ENCODE data around the gene FAM240B. TPM values are rescaled to one million over a fixed set of nuclear protein-coding genes. Genes with fewer than 3 reads are reported as not detected.

The FAM240B gene
- total and polyA plus RNA-seq, 12 donors: not detected

DNA sequence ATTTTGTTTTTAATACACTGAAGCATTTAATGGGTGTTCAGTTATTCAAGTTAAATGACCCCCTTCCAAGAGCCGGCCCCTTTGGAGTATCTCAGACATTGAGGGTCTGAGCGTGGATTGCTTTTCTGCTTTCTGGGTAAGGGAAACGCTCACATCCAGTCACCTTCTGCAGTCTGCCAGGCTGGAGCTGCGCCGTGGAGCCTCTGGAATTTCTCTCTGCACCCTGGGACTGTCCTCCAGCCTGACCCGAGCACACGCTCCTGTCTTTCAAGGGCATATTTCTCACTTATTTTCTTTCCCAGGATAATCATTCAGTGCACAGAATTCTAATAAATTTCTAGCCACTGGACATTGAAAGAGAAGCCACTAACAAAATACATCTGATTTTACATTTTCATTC is 13.4 kb downstream of the FAM240B start:
- Histone ChIP-seq H3K27ac (no peak overlapping the region), H3K36me3 (replicated peaks in 1 of 2) (no peaks in the 10 kb centered on the region), H3K27me3 (no peaks in the 10 kb centered on the region), H3K4me3 (no peak overlapping the region), H3K4me1 (replicated peaks in 1 of 2) (no peaks in the 10 kb centered on the region), H3K9me3 (replicated peaks in 1 of 3) (no peaks in the 10 kb centered on the region)
- intact Hi-C loops (cut with DNase I): no loop called here
- no peak for TF ChIP-seq POLR2A (IDR thresholded peaks at IDR 0.05)
- TF ChIP-seq, protein P1, sequence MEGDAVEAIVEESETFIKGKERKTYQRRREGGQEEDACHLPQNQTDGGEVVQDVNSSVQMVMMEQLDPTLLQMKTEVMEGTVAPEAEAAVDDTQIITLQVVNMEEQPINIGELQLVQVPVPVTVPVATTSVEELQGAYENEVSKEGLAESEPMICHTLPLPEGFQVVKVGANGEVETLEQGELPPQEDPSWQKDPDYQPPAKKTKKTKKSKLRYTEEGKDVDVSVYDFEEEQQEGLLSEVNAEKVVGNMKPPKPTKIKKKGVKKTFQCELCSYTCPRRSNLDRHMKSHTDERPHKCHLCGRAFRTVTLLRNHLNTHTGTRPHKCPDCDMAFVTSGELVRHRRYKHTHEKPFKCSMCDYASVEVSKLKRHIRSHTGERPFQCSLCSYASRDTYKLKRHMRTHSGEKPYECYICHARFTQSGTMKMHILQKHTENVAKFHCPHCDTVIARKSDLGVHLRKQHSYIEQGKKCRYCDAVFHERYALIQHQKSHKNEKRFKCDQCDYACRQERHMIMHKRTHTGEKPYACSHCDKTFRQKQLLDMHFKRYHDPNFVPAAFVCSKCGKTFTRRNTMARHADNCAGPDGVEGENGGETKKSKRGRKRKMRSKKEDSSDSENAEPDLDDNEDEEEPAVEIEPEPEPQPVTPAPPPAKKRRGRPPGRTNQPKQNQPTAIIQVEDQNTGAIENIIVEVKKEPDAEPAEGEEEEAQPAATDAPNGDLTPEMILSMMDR (IDR thresholded peaks at IDR 0.05): no peak
- 40 to 48% (median 44%) methylated on average over 7 of the region's 7 CpGs for WGBS, 4 donors
- peak in 2 of 7 donors; percentile 15 to 40 for DNase-seq

DNA sequence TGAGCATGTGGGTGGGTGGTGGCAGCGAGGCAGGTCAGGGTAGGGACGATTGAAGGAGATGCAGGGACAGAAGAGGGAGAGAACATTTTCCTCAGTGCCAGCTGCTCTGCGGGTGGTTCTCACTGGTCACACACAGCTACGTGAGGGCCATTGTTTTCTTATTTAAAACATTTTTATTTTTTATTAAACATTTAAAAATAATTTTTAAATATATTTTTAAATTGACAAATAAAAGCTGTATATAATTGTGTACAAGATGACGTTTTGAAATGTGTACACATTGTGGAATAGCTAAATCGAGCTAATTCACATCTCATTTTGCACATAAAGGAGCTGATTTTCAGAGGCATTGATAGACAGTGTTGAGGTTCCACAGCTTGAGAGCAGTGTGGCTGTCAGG is 14.0 kb downstream of the FAM240B start:
- intact Hi-C loops (cut with DNase I): no loop called here

DNA sequence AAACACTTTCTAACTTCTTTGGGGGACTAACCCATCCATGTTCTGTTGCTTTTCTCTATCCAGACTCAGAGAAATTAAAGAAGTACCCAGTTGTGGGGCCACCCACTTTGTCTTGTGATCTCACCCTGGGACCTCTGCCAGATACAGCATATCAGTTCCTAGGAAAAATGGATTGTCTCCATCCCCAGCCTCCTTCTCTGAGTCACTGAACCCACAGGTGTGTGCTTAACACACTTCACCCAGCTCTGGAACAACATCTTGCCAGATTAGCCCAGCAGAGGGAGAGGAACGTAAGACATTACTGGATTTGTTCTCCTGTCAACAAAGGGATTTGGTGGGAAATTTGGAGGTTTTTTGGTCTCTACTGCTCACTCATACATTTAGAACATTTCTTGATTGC is 19.2 kb downstream of the FAM240B start:
- peak in 3 of 7 donors; percentile 20 to 32 (median 28) for DNase-seq
- WGBS, 4 donors: 69 to 83% (median 73%) methylated on average over 1 of the region's 1 CpG
- H3K9me3 ChIP-seq (replicated peaks in 1 of 3): no peaks in the 10 kb centered on the region
- no peaks in the 10 kb centered on the region for H3K27me3 ChIP-seq
- no peaks in the 10 kb centered on the region for H3K36me3 ChIP-seq (replicated peaks in 1 of 2)
- TF ChIP-seq POLR2A (IDR thresholded peaks at IDR 0.05): no peak
- TF ChIP-seq, protein P1 (IDR thresholded peaks at IDR 0.05): no peak
- intact Hi-C loops (cut with DNase I): no loop called here
- H3K4me3 ChIP-seq: no peak overlapping the region
- no peak overlapping the region for H3K27ac ChIP-seq
- no peaks in the 10 kb centered on the region for H3K4me1 ChIP-seq (replicated peaks in 1 of 2)

More for the DNA sequence above, 14.0 kb downstream of the FAM240B start:
- no peak for DNase-seq
- no peaks in the 10 kb centered on the region for H3K9me3 ChIP-seq (replicated peaks in 1 of 3)
- H3K27me3 ChIP-seq: no peaks in the 10 kb centered on the region
- no peak overlapping the region for H3K27ac ChIP-seq
- 78 to 81% (median 79%) methylated on average over 6 of the region's 6 CpGs for WGBS, 4 donors
- no peak overlapping the region for H3K4me3 ChIP-seq
- no peak for TF ChIP-seq POLR2A (IDR thresholded peaks at IDR 0.05)
- TF ChIP-seq, protein P1 (IDR thresholded peaks at IDR 0.05): no peak
- H3K36me3 ChIP-seq (replicated peaks in 1 of 2): no peaks in the 10 kb centered on the region
- H3K4me1 ChIP-seq (replicated peaks in 1 of 2): no peaks in the 10 kb centered on the region

DNA sequence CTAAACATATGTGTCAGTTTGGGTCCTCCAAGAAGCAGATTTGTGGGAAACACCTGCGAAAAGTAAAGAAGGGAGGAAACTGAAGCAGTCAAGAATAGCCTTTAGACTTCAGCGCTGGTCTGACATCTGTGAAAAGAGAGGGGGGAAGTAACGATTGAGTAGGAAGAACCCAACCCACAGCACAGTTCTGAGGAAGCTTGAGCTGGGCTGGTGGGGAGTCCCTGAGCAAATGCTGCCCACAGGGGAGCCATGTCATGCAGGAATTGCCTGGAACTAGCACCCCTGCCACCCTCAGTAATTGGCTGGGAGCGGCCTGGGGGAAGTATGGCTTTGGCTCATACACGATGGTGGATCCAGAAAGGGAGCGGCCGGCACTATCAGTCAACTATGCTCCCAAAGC is 20.6 kb downstream of the FAM240B start:
- intact Hi-C loops (cut with DNase I): loop anchor here in 1 of 2 donors (10.0 kb wide), 1 partner anchor 45 kb away; no protein-coding TSS in a partner anchor
- Histone ChIP-seq H3K9me3 (replicated peaks in 1 of 3) (no peaks in the 10 kb centered on the region), H3K36me3 (replicated peaks in 1 of 2) (no peaks in the 10 kb centered on the region), H3K4me3 (no peak overlapping the region), H3K27ac (no peak overlapping the region), H3K4me1 (replicated peaks in 1 of 2) (no peaks in the 10 kb centered on the region), H3K27me3 (no peaks in the 10 kb centered on the region)
- DNase-seq: no peak
- 80 to 93% (median 86%) methylated on average over 7 of the region's 7 CpGs for WGBS, 4 donors
- TF ChIP-seq, protein P1 (IDR thresholded peaks at IDR 0.05): no peak
- TF ChIP-seq POLR2A (IDR thresholded peaks at IDR 0.05): no peak

Measured in adrenal gland (tissue), 12 donors.